ENCODE data around the gene GATAD2B. TPM values are rescaled to one million over a fixed set of nuclear protein-coding genes. Genes with fewer than 3 reads are reported as not detected.

GATAD2B gene
- total and polyA plus RNA-seq, 2 donors (not counting 3 experiments of a cell fraction or from before 2014, with no cell fraction given): 8.5 to 46.3 TPM

GRCh38 chr1:153776845-153777370 is 145.9 kb downstream of the GATAD2B start:
- no peak for DNase-seq (ENCODE audit: low read depth, low spot score)
- H4K20me1 ChIP-seq (replicated peaks; ENCODE audit: control insufficient read depth, extremely low read depth, insufficient read depth, low read length): no peaks in the 10 kb centered on the region
- no peak overlapping the region for H3K4me2 ChIP-seq (ENCODE audit: insufficient read depth, low read length)
- no peaks in the 10 kb centered on the region for H3K27me3 ChIP-seq (ENCODE audit: control insufficient read depth in 2 of 2, insufficient read depth in 2 of 2, low read length in 2 of 2)
- TF ChIP-seq CTCF (IDR thresholded peaks at IDR 0.05; ENCODE audit: extremely low read depth in 1 of 2, insufficient read depth in 1 of 2, low read depth in 1 of 2, low read length in 2 of 2): no peak
- H3K4me1 ChIP-seq (ENCODE audit: control insufficient read depth, extremely low read depth, insufficient read depth, low read length): peaks cover 47% of the 10 kb centered on the region
- no TSS peak for BruUV-seq (replicated peaks)
- H3K36me3 ChIP-seq (ENCODE audit: control insufficient read depth in 2 of 2, extremely low read depth in 1 of 2, insufficient read depth in 2 of 2, low read length in 2 of 2): peaks cover 0 to 5% of the 10 kb centered on the region in 2 experiments
- no peak overlapping the region for H3K4me3 ChIP-seq (replicated peaks in 1 of 3; ENCODE audit: insufficient read depth in 1 of 3, low read depth in 1 of 3, low read length in 3 of 3)
- ChIA-PET CTCF (no interaction called here), POLR2A (no interaction called here)
- H3K9me3 ChIP-seq (replicated peaks; ENCODE audit: control insufficient read depth, insufficient read depth, low read length): no peaks in the 10 kb centered on the region
- intact Hi-C loops (cut with micrococcal nuclease) (no loop called here), dilution Hi-C loops (cut with MboI; ENCODE audit: extremely low pct_ligation_motif_present, low sequenced_read_pairs) (no loop called here)
- H3K9ac ChIP-seq (replicated peaks; ENCODE audit: extremely low read depth, insufficient read depth, low read length): no peak overlapping the region
- no peaks in the 10 kb centered on the region for H3K9me1 ChIP-seq (replicated peaks; ENCODE audit: control insufficient read depth, extremely low read depth, insufficient read depth, low read length)
- H2AFZ ChIP-seq (ENCODE audit: low read depth, low read length): no peak overlapping the region
- FAIRE-seq: no peak
- H3K27ac ChIP-seq (ENCODE audit: insufficient read depth, low read depth, low read length): no peak overlapping the region
- no peaks in the 10 kb centered on the region for H3K79me2 ChIP-seq (ENCODE audit: control insufficient read depth, insufficient read depth, low read length)

- intact Hi-C loops (cut with micrococcal nuclease): no loop called here
These were observed 146.4 kb downstream of the GATAD2B start for GRCh38 chr1:153776352-153776751.

More at GRCh38 chr1:153776352-153776751, 146.4 kb downstream of the GATAD2B start:
- H3K27ac ChIP-seq (ENCODE audit: insufficient read depth, low read depth, low read length): no peak overlapping the region
- no peaks in the 10 kb centered on the region for H3K27me3 ChIP-seq (ENCODE audit: control insufficient read depth in 2 of 2, insufficient read depth in 2 of 2, low read length in 2 of 2)
- H3K9me3 ChIP-seq (replicated peaks; ENCODE audit: control insufficient read depth, insufficient read depth, low read length): no peaks in the 10 kb centered on the region
- peaks cover 0 to 7% of the 10 kb centered on the region in 2 experiments for H3K36me3 ChIP-seq (ENCODE audit: control insufficient read depth in 2 of 2, extremely low read depth in 1 of 2, insufficient read depth in 2 of 2, low read length in 2 of 2)
- FAIRE-seq (no peak), DNase-seq (ENCODE audit: low read depth, low spot score) (no peak)
- peaks cover 48% of the 10 kb centered on the region for H3K4me1 ChIP-seq (ENCODE audit: control insufficient read depth, extremely low read depth, insufficient read depth, low read length)
- H3K79me2 ChIP-seq (ENCODE audit: control insufficient read depth, insufficient read depth, low read length): no peaks in the 10 kb centered on the region
- H3K4me2 ChIP-seq (ENCODE audit: insufficient read depth, low read length): peak overlapping the region; percentile 83
- dilution Hi-C loops (cut with MboI; ENCODE audit: extremely low pct_ligation_motif_present, low sequenced_read_pairs): no loop called here
- no peaks in the 10 kb centered on the region for H3K9me1 ChIP-seq (replicated peaks; ENCODE audit: control insufficient read depth, extremely low read depth, insufficient read depth, low read length)
- H2AFZ ChIP-seq (ENCODE audit: low read depth, low read length): peak overlapping the region; percentile 57
- ChIA-PET CTCF (interaction anchor here (1.0 to 1.8 kb wide), 3 partner anchors 98 to 211 kb away, joined by 3 to 8 read pairs (median 4); partner anchors contain the start of genes NPR1 and RAB13), POLR2A (no interaction called here)
- H3K9ac ChIP-seq (replicated peaks; ENCODE audit: extremely low read depth, insufficient read depth, low read length): no peak overlapping the region
- no peak for TF ChIP-seq MYC (IDR thresholded peaks at IDR 0.05; ENCODE audit: low read depth, low read length)
- TF ChIP-seq POLR2A (IDR thresholded peaks at IDR 0.05; ENCODE audit: low read depth, low read length): no peak
- TF ChIP-seq FOS (IDR thresholded peaks at IDR 0.05; ENCODE audit: borderline replicate concordance, insufficient read depth, low read length): no peak
- TF ChIP-seq POLR2AphosphoS5 (IDR thresholded peaks at IDR 0.05; ENCODE audit: insufficient read depth, low read depth, low read length): no peak
- no peak for TF ChIP-seq MAX (IDR thresholded peaks at IDR 0.05; ENCODE audit: insufficient read depth, insufficient read length)
- TF ChIP-seq JUN (IDR thresholded peaks at IDR 0.05; ENCODE audit: borderline replicate concordance, insufficient read depth, insufficient read length, low read depth): no peak
- TF ChIP-seq CTCF (IDR thresholded peaks at IDR 0.05; ENCODE audit: extremely low read depth in 1 of 2, insufficient read depth in 1 of 2, low read depth in 1 of 2, low read length in 2 of 2): no peak
- no peaks in the 10 kb centered on the region for H4K20me1 ChIP-seq (replicated peaks; ENCODE audit: control insufficient read depth, extremely low read depth, insufficient read depth, low read length)
- BruUV-seq (replicated peaks): no TSS peak
- peak overlapping the region; percentile 25 to 63 (median 49) for H3K4me3 ChIP-seq (replicated peaks in 1 of 3; ENCODE audit: insufficient read depth in 1 of 3, low read depth in 1 of 3, low read length in 3 of 3)

All from endothelial cell of umbilical vein (primary cell).